CD4-positive, alpha-beta T cell treated with Interleukin-6 at 100 ng/mL for 8 hours (primary cell): ENCODE data around the gene EPS15.
"Not testable (repeated sequence)": the region's sequence is repeated elsewhere in the genome, so short reads cannot be mapped to it uniquely, and the experiment has no call there.

Experiments
- DNase-seq: peaks from one replicate; pipeline ENCODE4 v3.0.0-alpha.2; 2020; ENCODE audit warnings: mixed read lengths, low spot score

Gene EPS15

DNA sequence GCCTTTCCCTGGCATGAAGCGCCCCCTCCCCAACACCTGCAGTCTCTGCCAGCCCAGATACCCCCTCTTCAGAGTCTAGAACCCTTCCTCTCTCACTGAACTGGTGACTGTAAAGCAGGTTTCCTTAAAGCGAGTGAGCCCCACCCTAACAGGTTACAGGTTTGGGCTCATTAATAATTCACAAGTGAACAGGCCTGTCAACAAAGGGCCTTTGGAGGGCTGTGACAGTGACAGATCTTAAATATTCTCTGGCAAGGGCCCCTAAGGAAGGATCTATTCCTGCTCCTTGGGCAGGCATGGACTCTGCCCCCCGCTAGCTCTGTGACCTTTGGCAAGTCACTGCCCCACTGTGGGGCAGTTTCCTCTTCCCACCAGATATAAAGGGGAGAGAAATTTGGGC is 183.1 kb downstream of the EPS15 start:
- no peak for DNase-seq

DNA sequence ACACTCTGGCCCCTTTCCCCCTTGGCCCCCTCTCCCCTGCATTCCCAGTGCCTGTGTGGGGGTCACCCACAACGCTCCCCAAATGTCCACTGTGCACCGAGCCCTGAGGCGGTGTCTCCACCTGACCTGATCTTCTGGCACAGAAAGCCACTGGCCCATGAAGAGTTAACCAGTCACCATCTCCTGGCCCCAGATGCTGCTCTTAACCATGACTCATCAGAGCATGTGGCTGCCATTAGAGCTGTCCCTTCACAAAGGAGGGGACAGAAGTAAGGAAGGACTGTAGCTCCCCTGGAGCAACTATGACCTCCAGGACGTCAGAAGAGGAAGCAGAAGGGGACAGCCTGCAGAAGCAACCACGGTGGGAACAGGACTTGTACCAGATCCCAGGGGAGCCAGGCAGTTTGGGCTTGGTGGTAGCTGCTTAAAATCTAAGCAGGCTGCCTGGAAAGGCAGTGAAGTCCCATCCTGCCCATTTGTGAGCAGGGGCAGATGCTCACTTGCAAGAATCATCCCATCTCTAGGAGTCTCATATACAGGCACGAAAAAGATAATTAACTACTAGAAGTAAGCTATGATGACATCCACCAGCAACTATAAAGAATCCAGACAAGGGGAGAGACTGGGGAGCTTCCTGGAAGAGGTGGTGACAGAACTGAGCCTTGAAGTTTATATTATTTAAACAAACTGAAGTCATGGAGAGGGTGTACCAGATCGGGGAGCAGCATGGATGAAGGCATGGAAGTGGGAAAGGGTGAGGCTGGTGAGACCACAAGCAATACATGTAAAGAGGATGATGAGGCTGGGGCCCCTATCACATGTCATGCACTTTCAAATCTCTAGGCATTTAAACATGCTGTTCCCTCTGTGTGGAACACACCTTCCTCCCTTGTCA is 187.6 kb downstream of the EPS15 start:
- DNase-seq = no peak

DNA sequence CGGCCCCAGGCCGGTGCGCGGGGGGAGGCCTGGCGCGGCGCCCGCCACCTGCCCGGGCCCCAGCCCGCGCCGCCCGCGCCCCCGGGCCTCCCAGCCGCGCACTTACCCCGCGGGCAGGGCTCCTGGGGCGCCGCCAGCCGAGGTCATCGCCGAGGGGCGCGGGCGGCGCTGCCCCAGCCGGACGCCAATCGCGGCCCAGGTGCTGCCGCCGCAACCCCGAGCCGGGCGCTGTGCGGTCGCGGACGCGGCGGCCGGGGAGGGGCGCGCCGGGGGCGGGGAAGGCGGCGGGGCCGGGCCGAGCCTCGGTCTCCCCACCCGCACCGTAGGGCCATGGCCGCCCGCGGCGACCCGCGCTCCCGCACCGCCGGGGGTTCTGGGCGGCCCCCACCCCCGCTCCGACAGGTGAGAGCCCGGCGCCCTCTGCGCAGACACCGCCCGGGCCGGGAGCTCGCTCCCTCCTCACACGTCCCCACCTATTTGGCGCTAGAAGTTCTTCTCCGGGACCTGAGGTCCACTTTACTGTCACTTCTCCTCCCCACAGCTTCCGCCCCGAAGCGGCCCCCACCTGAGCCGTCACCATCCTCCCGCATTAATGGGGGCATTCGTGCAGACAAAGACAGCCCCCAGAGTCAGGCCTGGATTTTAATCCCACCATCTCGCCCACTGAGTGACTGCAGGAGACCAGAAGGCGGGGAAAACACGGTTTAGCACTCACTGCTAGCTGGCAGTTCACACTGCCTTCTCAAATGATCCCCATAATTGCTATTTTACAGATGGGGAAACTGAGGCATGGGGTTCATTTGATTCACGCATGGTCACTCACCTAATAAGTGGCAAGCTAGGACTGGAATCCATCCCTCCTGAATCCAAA is 188.5 kb downstream of the EPS15 start, which contains the start of gene TTC39A:
TSS of gene TTC39A (minus strand) at position 232 of the 871 bp plus-strand sequence. CDS start at position 147, 85 bp downstream.
- no peak for DNase-seq

DNA sequence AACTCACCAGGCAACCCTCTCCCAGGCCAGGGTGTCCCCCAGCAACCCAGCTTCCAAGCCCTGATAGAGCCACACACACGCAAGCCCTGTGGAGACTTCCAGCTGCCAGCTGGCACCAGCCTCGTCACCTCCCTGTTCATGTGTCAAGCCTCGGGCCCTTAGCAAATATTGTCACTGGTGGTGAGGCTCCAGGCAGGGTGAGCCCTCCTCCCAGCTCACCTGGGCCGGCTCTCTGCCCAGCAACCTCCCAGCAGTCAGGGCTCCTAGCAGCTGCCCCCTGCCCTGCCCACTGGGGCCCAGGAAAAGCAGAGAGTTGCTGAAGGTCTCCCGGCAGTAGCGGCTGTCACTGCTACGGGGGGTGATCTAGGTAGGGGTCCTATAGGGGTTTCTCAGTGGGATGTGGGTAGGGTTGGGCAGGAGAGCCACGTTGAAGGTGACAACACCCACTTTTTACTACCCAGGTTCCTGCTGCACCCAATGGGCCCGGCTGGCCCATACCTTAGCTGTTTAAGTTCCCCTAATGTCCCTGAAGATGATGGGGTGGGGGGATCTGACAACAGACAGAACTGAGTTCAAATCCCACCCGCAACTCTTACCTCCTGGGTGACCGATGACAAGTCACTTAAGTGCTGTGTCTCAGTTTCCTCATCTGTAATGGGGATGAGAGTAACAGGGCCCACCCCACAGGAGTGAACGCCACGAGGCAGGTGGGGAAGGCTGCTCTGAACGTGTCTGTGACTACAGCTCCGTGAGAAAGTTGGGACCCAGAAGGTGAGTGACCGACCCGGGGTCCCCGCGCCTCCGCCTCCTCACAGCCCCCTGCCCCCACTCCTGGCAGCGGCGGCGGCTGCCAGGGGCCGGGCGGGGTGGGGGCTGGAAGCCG is 189.4 kb downstream of the EPS15 start:
- no peak for DNase-seq

DNA sequence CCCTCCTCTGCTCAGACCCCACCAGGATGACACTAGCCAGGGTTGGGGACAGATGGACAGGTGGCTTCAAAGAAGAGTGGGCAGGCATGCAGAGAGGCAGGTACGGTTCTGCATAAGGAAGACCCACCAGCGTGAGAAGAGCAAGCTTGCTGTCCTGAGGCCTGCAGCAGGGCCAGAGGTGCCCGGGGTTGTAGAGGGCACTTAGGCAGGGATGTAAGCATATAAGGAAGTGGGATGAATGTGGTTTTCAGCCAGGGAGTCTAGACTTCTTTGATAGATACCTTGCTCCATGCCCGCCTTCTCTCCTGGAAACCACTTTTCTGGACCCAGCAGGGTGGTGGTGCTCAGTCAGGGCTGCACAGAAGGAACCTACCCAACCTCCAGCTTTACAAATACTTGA is 190.1 kb downstream of the EPS15 start:
- no peak for DNase-seq

DNA sequence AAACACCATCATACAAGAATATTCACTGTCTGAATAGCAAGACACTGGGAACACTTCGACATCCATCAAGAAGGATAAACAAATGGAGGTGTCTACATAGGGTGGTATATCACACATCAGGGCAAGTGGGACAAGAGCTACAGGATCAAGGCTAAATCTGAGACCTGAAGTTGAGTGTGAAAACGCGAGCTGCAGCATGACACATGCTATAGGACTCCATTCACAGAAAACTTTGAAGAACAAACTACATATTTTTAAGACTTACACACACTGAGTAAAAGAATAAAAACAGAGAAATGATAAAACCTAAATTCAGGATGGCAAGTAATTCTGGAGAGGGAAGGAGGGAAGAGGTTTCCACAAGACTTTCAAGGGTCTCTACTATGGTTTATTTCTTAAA is 190.8 kb downstream of the EPS15 start:
- DNase-seq = no peak

DNA sequence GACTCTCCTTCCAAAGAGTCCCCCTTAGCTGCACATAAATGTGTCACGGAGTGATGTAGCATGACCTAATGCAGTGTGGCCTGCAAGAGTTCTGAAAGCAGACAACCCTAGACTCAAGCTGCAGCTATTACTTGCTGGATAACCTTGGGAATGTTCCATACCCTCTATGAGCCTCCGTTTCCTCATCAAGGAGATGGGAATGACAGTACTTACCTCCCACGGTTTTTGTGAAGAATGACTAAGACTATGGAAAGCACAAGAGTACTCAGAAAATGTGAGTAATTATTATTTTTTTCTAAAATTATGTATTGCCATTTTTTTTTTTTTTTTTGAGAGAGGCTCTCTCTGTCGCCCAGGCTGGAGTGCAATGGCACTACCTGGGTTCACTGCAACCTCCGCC is 191.7 kb downstream of the EPS15 start:
- DNase-seq = no peak

DNA sequence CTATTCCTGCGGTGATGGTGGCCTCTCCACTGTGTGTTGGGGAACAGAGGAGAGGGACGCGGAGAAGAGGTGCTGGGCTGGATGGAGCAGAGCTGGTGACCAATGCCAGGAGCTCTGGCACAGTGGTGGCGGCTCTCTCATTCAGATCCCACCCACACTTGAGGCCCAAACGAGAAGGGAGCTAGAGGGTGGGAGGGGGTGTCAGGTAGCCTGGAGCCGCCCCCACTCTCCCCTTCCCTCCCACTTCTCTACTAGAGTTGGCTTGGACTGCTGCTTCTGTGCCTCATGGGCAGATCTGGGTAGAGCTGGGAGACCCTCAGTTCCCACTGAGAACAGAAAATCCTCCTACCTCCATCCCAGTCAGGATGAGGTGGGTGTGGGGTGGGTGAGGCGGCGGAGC is 192.2 kb downstream of the EPS15 start:
- no peak for DNase-seq

DNA sequence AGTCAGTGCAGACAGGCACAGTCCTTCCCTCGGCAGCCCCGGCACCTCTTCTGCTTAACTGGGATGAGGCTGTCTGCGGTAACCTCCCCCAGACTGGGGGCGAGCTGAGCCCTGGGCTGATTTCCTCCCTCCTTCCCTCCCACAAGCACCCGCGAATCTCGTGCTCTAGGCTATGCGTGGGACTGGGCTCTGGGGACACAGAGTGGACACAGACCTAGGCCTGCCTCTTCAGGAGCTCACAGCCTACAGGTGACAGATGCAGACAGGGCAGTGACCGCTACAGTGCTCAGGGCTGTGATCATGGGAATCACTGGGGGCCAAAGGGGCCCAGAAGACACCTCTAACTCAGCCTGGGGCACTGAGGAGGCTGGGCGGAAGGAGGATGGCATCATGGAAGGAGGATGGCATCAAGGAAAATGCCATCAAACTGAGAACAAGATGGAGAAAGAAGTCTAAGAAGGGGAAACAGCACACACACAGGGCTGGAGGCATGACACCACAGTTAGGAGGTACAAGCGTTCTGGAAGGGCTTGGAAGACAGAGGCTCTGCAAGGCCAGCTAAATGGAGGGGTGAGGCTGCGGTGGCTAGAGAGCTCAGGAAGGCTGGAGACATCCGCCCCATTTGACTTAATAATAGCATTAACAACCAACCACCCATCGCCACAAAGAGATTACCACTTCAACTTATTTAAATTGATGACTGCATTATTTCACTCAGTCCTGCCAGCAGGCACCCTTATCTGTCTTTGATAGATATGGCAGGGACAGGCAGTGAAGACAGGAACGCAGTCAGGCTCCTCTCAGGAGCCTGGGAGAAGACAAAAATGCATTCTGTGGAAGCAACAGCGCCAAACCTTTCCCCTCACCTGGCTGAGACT is 192.9 kb downstream of the EPS15 start:
- DNase-seq = no peak

DNA sequence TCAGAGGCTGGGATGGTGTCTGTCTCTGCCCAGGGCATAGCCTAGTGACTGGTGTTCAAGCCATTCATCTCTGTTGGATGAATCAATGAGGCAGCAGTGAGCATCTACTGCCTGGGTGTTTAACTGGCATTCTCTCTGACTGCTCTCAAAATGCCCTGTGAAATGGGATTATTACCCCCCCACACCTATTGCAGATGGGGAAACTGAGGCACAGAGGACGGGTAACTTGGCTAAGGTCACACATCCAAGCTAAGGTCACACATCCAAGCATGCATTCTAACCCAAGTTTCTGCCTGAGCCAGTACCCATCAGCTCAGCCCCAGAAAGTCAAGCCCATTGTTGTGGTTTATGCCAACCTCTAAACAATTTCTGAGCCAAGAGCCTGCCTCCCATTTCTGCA is 193.7 kb downstream of the EPS15 start:
- DNase-seq = no peak

DNA sequence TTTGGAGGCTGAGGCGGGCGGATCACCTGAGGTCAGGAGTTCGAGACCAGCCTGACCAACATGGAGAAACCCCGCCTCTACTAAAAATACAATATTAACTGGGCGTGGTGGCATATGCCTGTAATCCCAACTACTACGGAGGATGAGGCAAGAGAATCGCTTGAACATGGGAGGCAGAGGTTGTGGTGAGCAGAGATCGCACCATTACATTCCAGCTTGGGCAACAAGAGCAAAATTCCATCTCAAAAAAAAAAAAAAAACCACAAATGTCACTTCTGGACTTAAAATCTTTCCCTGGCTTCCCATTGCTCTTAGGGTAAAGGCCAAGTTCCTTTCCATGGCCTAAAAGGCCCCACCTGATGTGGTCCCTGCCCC is 194.1 kb downstream of the EPS15 start:
- not testable (repeated sequence) for DNase-seq

DNA sequence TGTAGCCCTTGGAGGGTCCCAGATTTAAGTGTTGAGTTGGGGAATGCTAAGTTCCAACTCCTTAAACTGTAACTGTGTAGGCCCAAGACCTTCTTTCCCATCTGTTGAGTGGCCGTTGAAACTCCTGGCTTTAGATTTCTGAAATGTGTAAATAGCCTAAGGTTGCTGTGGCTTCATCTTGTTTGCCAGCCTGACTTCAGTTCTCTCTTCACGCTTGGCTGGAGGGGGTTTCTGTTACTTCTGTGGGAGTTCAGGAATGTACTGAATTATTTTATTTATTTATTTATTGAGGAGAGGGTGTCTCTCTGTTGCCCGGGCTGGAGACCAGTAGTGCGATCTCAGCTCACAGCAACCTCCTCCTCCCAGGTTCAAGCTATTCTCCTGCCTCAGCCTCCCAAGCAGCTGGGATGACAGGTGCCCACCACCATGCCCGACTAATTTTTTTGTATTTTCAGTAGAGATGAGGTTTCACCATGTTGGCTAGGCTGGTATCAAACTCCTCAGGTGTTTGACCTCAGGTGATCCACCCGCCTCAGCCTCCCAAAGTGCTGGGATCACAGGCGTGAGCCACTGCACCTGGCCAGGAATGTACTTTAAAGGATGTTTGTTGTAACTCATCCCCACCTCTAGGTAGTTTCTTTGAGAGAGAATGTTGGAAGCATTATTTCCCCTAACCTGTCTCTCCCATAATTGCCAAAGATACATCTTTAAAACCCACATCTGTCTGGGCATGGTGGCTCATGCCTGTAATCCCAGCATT is 194.6 kb downstream of the EPS15 start:
- no peak for DNase-seq

DNA sequence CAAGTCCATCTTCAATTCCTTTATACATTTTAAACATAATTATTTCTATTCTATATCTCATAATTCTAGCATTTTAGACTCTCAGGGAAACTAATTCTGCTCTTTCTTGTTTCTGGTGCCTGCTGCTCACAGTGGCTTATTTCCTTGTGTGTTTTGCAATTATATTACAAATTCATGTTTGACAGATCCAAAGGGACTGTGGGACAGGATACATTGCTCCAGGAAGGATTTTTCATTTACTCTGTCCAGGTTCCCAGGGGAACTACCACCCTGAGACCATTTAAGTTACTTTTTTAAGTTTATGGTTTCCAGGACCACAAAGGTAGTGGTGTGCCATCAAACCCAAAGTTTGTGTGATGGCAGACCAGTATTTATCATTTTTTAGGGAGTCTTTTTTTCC is 195.3 kb downstream of the EPS15 start:
- no peak for DNase-seq

DNA sequence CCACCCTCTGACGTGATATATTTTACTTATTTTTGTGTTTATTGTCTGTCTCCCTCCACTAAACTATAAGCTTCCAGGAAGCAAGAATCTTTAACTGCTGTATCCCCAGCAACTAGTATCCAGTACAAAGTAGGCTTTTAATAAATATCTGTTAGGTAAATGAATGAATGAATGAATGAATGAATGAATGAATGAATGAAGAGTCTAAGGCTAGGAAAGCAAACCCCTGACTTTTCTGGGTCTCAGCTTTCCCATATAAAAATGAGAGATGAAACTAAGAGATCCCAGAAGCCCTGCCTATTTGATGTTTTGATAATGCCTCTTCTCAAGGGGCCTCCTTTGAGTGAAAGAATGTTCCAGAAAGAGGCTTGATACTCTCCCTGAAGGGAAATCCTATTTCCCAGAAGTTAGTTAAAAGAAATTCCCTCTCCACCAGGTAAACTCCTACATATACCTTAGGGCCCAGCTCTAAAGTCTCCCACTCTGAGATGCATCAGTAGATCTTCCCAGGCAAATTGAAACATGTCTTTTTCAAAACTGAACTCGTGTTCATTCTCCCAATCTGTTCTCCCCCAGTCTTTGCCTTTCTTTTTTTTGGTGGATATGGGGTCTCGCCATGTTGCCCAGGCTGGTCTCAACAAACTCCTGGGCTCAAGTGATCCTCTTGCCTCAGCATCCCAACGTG is 196.5 kb downstream of the EPS15 start:
- DNase-seq = no peak

DNA sequence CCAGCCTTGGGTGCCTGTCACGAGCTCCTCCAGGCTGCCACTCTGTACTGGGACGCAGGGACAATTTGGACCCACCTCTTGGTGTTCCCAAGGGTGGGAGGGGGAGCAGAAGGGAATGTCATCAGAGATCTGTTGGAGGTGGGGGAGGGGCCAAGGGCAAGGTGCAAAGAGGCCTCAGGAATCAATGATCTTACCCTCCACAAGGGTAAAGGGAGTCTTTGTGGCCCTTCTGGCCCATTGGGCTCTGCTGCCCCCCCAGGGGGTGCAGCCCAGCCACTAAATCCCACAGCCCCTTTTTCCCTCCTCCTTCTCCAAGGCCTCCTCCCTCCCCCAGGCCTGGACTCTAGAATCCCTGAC is 197.2 kb downstream of the EPS15 start:
- no peak for DNase-seq

DNA sequence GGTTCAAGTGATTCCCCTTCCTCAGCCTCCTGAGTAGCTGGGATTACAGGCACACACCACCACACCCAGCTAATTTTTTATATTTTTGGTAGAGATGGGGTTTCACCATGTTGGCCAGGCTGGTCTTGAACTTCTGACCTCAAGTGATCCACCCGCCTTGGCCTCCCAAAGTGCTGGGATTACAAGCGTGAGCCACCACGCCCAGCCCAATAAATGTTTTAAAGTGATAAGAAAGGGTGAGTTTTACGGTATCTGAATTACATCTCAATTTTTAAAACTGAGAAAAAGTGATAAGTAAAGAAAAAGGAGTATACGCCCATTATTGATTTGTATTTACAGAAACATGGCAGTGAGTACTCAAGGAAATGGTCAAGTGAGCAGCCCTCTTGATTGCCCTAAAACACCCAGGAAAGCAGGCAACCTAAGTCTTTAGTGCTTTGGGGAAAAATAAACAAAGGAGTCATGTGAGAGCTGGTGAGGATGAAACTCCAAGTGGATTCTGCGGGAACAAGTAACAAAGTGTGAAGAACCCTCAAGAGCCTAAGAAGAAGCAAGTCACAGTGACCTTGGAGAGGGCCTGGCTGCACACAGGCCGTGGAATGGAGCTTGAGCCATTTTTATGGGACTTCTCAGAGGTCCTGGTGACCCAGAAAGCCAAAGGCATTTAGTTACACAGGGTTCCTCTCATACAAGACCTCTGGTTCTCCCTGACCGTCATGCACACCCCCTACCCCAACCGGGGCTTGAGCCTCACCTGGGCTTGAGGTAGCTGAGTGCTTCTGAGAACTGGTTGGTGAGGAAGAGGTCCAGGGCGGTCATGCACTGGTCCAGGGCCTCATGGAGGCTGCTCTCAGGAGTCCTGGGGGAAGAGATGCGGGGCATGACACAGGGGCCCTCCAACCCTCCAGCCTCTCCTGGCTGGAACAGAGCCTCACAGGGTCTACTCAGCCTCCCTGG is 197.8 kb downstream of the EPS15 start:
- DNase-seq = no peak

DNA sequence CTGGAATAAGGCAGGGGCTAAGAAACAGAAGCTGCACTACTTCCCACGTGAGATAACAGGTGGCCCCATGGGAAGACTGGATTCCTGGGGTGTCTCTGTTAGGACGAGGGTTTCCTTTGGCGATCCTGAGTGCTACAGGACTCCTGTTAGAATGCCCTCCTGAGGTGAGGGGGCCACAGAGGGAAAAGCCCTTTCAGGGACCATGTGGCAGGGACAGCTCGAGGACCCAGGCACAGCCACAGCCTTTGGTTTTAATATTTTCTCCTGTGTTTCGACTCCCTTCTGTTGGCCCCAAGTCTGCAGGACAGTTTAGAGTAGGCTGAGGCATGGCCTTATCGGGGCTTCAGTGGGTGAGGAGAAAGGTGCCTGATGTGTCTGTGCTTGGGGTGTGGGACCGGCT is 201.3 kb downstream of the EPS15 start:
- no peak for DNase-seq

DNA sequence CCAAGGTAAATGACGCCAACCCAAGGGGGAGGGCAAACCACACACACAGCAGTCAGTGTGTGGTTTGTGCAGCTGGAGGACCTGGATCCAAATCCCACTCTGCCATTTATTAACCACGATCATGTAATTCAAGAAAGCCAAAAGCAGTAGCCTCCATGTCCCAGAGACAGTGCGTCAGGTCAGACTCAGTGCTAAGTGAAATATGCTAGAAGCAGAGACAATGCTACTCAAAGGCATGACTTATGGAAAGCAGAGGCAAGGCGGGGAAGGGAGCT is 202.3 kb downstream of the EPS15 start:
- DNase-seq = no peak
